H1 (cell line): ENCODE measurements around the gene MYO1A. TPM values are rescaled to one million over a fixed set of nuclear protein-coding genes. Genes with fewer than 3 reads are reported as not detected.

Experiments used
- CTCF ChIA-PET: fragments of 300-600 bp; sonication (Branson Sonifier 250); formaldehyde crosslinking; loops from one replicate; lab custom pipeline; 2021; ENCODE audit not compliant: partially characterized antibody; lab: Charles Lee
- POLR2A ChIA-PET: fragments of 300-600 bp; sonication (Branson Sonifier 250); formaldehyde crosslinking; loops from one replicate; lab custom pipeline; 2021; ENCODE audit warnings: inconsistent platforms; ENCODE audit not compliant: partially characterized antibody; lab: Charles Lee
- DNase-seq, 2 experiments: peaks; one replicate each; pipeline versions ENCODE4 v3.0.0 to v3.0.0-alpha.2; 2010 to 2022; ENCODE audit warnings: low spot score in 2 of 2, low read depth in 1 of 2, mixed read lengths in 1 of 2
- FAIRE-seq: peaks from 2 replicates; lab custom pipeline; 2011; peaks lifted over from hg19 to GRCh38; lab: Jason Lieb, UNC
- H2AFZ ChIP-seq: 2 replicates; pipeline ENCODE4 v1.8.1; 2012; ENCODE audit warnings: low read length, inconsistent platforms
- H2AK5ac ChIP-seq: 2 replicates; pipeline ENCODE4 v1.6.1; 2013; ENCODE audit warnings: low read depth, low read length
- H2BK120ac ChIP-seq: replicated peaks from 2 replicates; pipeline ENCODE3; 2013; ENCODE audit warnings: low read depth, low read length, inconsistent platforms
- H2BK12ac ChIP-seq: 2 replicates; pipeline ENCODE4 v1.6.1; 2013; ENCODE audit warnings: low read depth, low read length
- H2BK15ac ChIP-seq: 2 replicates; pipeline ENCODE4 v1.6.1; 2013; ENCODE audit warnings: low read length
- H2BK20ac ChIP-seq: 2 replicates; pipeline ENCODE4 v1.6.1; 2013; ENCODE audit warnings: low read length
- H2BK5ac ChIP-seq: 2 replicates; pipeline ENCODE4 v1.6.1; 2013; ENCODE audit warnings: low read depth, low read length
- H3K14ac ChIP-seq: 2 replicates; pipeline ENCODE4 v1.6.1; 2013; ENCODE audit warnings: inconsistent platforms; ENCODE audit not compliant: insufficient read length
- H3K18ac ChIP-seq: 2 replicates; pipeline ENCODE4 v1.6.1; 2013; ENCODE audit warnings: low read length; ENCODE audit errors: extremely low read depth
- H3K23ac ChIP-seq: 2 replicates; pipeline ENCODE4 v1.6.1; 2013; ENCODE audit warnings: inconsistent platforms; ENCODE audit not compliant: insufficient read length
- H3K23me2 ChIP-seq: 2 replicates; pipeline ENCODE4 v1.6.1; 2013; ENCODE audit warnings: low read depth, low read length
- H3K27ac ChIP-seq: 2 replicates; pipeline ENCODE4 v1.6.1; 2011; ENCODE audit warnings: low read depth, low read length, inconsistent platforms
- H3K27me3 ChIP-seq, 4 experiments: replicated peaks in 1 of 4; 1 replicate in 1 of 4; 2 replicates in 3 of 4; pipeline versions ENCODE4 v1.6.1 to v1.8.1; 2011 to 2013; ENCODE audit warnings: low read length in 3 of 4, mild to moderate bottlenecking in 3 of 4, inconsistent platforms in 2 of 4, mixed read lengths in 2 of 4, moderate library complexity in 1 of 4; ENCODE audit not compliant: control insufficient read depth in 3 of 4, insufficient read depth in 3 of 4; ENCODE audit errors: extremely low read depth in 1 of 4
- H3K36me3 ChIP-seq, 4 experiments: 2 replicates each; pipeline versions ENCODE4 v1.6.1 to v1.8.1; 2011 to 2013; ENCODE audit warnings: mild to moderate bottlenecking in 4 of 4, low read length in 3 of 4, moderate library complexity in 2 of 4, control low read depth in 1 of 4, inconsistent platforms in 1 of 4; ENCODE audit not compliant: insufficient read depth in 4 of 4, control insufficient read depth in 2 of 4
- H3K4ac ChIP-seq: replicated peaks from 2 replicates; pipeline ENCODE3; 2013; ENCODE audit warnings: low read length, low read depth, mixed read lengths, inconsistent platforms; ENCODE audit not compliant: insufficient read length
- H3K4me1 ChIP-seq, 4 experiments: replicated peaks in 1 of 4; 1 replicate in 1 of 4; 2 replicates in 3 of 4; pipeline versions ENCODE4 v1.6.1 to v1.8.1; 2011 to 2013; ENCODE audit warnings: low read length in 3 of 4, inconsistent platforms in 2 of 4, mixed read lengths in 1 of 4; ENCODE audit not compliant: insufficient read depth in 4 of 4, control insufficient read depth in 3 of 4
- H3K4me2 ChIP-seq, 2 experiments: 2 replicates each; pipeline versions ENCODE4 v1.6.1 to v1.8.1; 2011 to 2013; ENCODE audit warnings: low read depth in 2 of 2, low read length in 2 of 2, control low read depth in 1 of 2, inconsistent platforms in 1 of 2, mild to moderate bottlenecking in 1 of 2; ENCODE audit not compliant: insufficient read depth in 1 of 2
- H3K4me3 ChIP-seq, 4 experiments: fragments of 200-600, 300-600 bp in 1 of 4; sonication (generic), shearing (Covaris generic), sonication (Bioruptor Twin) in 1 of 4; 2 replicates each; pipeline versions ENCODE4 v1.5.1 to v1.8.1; 2011 to 2016; ENCODE audit warnings: low read length in 4 of 4, low read depth in 3 of 4, control low read depth in 2 of 4, inconsistent platforms in 2 of 4, mild to moderate bottlenecking in 2 of 4, mixed read lengths in 1 of 4, moderate library complexity in 1 of 4; ENCODE audit not compliant: insufficient read depth in 2 of 4; ENCODE audit errors: extremely low read depth in 1 of 4
- H3K56ac ChIP-seq: replicated peaks from 2 replicates; pipeline ENCODE3; 2013; ENCODE audit warnings: low read depth, mild to moderate bottlenecking, mixed read lengths, low read length, inconsistent platforms; ENCODE audit not compliant: insufficient read length
- H3K79me1 ChIP-seq: 2 replicates; pipeline ENCODE4 v1.6.1; 2013; ENCODE audit warnings: low read depth, low read length, control low read depth
- H3K79me2 ChIP-seq, 2 experiments: 2 replicates each; pipeline versions ENCODE4 v1.6.1 to v1.8.1; 2012 to 2013; ENCODE audit warnings: low read length in 2 of 2, mild to moderate bottlenecking in 2 of 2, inconsistent platforms in 1 of 2; ENCODE audit not compliant: insufficient read depth in 2 of 2, control insufficient read depth in 1 of 2
- H3K9ac ChIP-seq, 4 experiments: replicated peaks in 1 of 4; 1 replicate in 1 of 4; 2 replicates in 3 of 4; pipeline versions ENCODE4 v1.6.1 to v1.8.1; 2011 to 2013; ENCODE audit warnings: low read depth in 3 of 4, low read length in 3 of 4, control low read depth in 2 of 4, mild to moderate bottlenecking in 2 of 4, moderate library complexity in 2 of 4, inconsistent platforms in 1 of 4; ENCODE audit errors: extremely low read depth in 1 of 4
- H3K9me3 ChIP-seq, 2 experiments: 2 replicates each; pipeline versions ENCODE4 v1.6.1 to v1.8.1; 2012 to 2013; ENCODE audit warnings: mild to moderate bottlenecking in 2 of 2, moderate library complexity in 2 of 2, control low read depth in 1 of 2, inconsistent platforms in 1 of 2, low read depth in 1 of 2, low read length in 1 of 2, mixed read lengths in 1 of 2; ENCODE audit not compliant: insufficient read depth in 2 of 2
- H4K20me1 ChIP-seq, 2 experiments: replicated peaks in 1 of 2; 2 replicates each; pipeline versions ENCODE3 to v1.8.1; 2011 to 2013; ENCODE audit warnings: inconsistent platforms in 2 of 2, low read length in 2 of 2, mild to moderate bottlenecking in 1 of 2; ENCODE audit not compliant: insufficient read depth in 2 of 2, control insufficient read depth in 1 of 2
- H4K5ac ChIP-seq: 2 replicates; pipeline ENCODE4 v1.6.1; 2013; ENCODE audit warnings: low read length, low read depth, mixed read lengths, inconsistent platforms; ENCODE audit not compliant: insufficient read length
- H4K8ac ChIP-seq: 2 replicates; pipeline ENCODE4 v1.8.0; 2013; ENCODE audit warnings: mild to moderate bottlenecking, moderate library complexity, low read length, inconsistent platforms; ENCODE audit not compliant: insufficient read depth; ENCODE audit errors: extremely low read depth
- H4K91ac ChIP-seq: replicated peaks from 2 replicates; pipeline ENCODE3; 2013; ENCODE audit warnings: low read length, mixed read lengths, inconsistent platforms; ENCODE audit not compliant: insufficient read length
- RAD21 ChIP-seq, 2 experiments: IDR thresholded peaks in 1 of 2; conservative IDR thresholded peaks in 1 of 2; 2 replicates each; pipeline ENCODE4 v1.6.1; 2011; ENCODE audit warnings: low read depth in 2 of 2, low read length in 2 of 2, improper control_type of control experiment in 1 of 2, inconsistent platforms in 1 of 2, mild to moderate bottlenecking in 1 of 2, moderate library complexity in 1 of 2
- WGBS, 2 experiments: shearing (Covaris generic) in 1 of 2; methylation state at CpG; one replicate each; pipeline versions ENCODE4 v1.1.6 to v1.1.7; 2013 to 2015; ENCODE audit warnings: low lambda C conversion rate in 2 of 2, mixed read lengths in 2 of 2, inconsistent platforms in 1 of 2, low coverage in 1 of 2, missing lambda C conversion rate in 1 of 2; ENCODE audit not compliant: insufficient replicate concordance in 2 of 2, insufficient coverage in 1 of 2, insufficient read length in 1 of 2; ENCODE audit errors: extremely low coverage in 1 of 2, missing lambda C conversion rate in 1 of 2; 5-methylcytosine and 5-hydroxymethylcytosine counted together
- polyA plus RNA-seq, 7 experiments: library from polyadenylated mRNA; depleted of rRNA in 3 of 7; stranded (reverse) in 5 of 7; unstranded in 2 of 7; fragments of >200 nt in 5 of 7; fragments of 200-250 nt in 2 of 7; gene quantifications; 1 replicate in 5 of 7; 2 replicates in 1 of 7; 4 replicates in 1 of 7; pipeline versions ENCODE4 v1.2.1 to v1.2.3, GENCODE V29; 2011 to 2013; ENCODE audit warnings: missing spikeins in 2 of 7, mixed read lengths in 2 of 7
- total RNA-seq: library from RNA; stranded (reverse); fragmentation: NEBNext Ultra II Directional; extraction: Animal tissue kit (Norgen Biotek cat#: 25700); gene quantifications from 2 replicates; pipeline ENCODE4 v1.2.1, GENCODE V29; 2021

The MYO1A gene
- total and polyA plus RNA-seq, 2 of the 8 experiments (the other 6 are each of a cell fraction or from before 2014, with no cell fraction given) = 0.54 to 0.77 TPM

GRCh38 chr12:57063991-57064685 lies 14.2 kb upstream of the MYO1A start:
- WGBS, 2 experiments = 93% methylated on average over 5 of the region's 5 CpGs; no CpG with 5 or more reads in 1 of the 2 experiments
- Histone ChIP-seq H2AK5ac (no peak overlapping the region), H4K5ac (no peak overlapping the region), H3K56ac (no peak overlapping the region), H2BK5ac (no peak overlapping the region), H2BK15ac (no peak overlapping the region), H2AFZ (no peak overlapping the region), H2BK120ac (no peak overlapping the region), H3K23ac (no peak overlapping the region), H3K27me3 (no peaks in the 10 kb centered on the region), H3K27ac (no peak overlapping the region), H3K79me2 (no peaks in the 10 kb centered on the region; a peak in 1 of 4 replicates), H3K18ac (no peak overlapping the region), H4K8ac (no peak overlapping the region), H3K36me3 (peaks cover 15 to 71% (median 50%) of the 10 kb centered on the region in 4 experiments), H3K4me1 (no peaks in the 10 kb centered on the region), H2BK20ac (no peak overlapping the region), H3K9me3 (no peaks in the 10 kb centered on the region), H3K14ac (no peak overlapping the region), H4K91ac (no peak overlapping the region), H4K20me1 (no peaks in the 10 kb centered on the region), H3K4me3 (no peak overlapping the region), H3K79me1 (no peaks in the 10 kb centered on the region), H3K23me2 (no peaks in the 10 kb centered on the region; the same call in 1 of the 2 replicates), H2BK12ac (no peak overlapping the region), H3K4me2 (no peak overlapping the region), H3K9ac (no peak overlapping the region), H3K4ac (no peak overlapping the region)
- POLR2A ChIA-PET = interaction anchor here (2.5 kb wide), 1 partner anchor 48 kb away, joined by 7 read pairs; the partner anchor contains the start of gene STAT6
- CTCF ChIA-PET = interaction anchor here (1.9 to 8.1 kb wide), 9 partner anchors 15 to 60 kb away, joined by 5 to 77 read pairs (median 25); partner anchors contain the start of genes MYO1A, STAT6, TAC3 and ZBTB39
- DNase-seq (no peak), FAIRE-seq (no peak)
- no peak for TF ChIP-seq RAD21 (IDR thresholded peaks at IDR 0.05 in 1 of 2, conservative IDR thresholded peaks at IDR 0.05 in 1 of 2; ENCODE audit: low read depth in 2 of 2, low read length in 2 of 2)
